HepG2 (cell line): ENCODE data around the gene SLC7A8. TPM values are rescaled to one million over a fixed set of nuclear protein-coding genes. Genes with fewer than 3 reads are reported as not detected.

ENCODE experiments used
- CEBPB ChIP-seq: IDR thresholded peaks from 2 replicates; pipeline ENCODE4 v1.6.1; 2011; ENCODE audit warnings: low read depth, low read length, improper control_type of control experiment, borderline replicate concordance
- CEBPZ ChIP-seq: IDR thresholded peaks from 2 replicates; pipeline ENCODE4 v1.6.1; 2012; ENCODE audit warnings: low read length, improper control_type of control experiment
- CHD4 ChIP-seq: fragments of 200-600 bp; sonication (generic); IDR thresholded peaks from 2 replicates; pipeline ENCODE4 v1.7.0; 2017; ENCODE audit warnings: mild to moderate bottlenecking, low read length, borderline replicate concordance
- TFDP2 ChIP-seq: sonication (generic); formaldehyde crosslinking; IDR thresholded peaks from 2 replicates; pipeline ENCODE4 v1.4.0; 2020; ENCODE audit warnings: missing genetic modification reagents
- ZMYM3 ChIP-seq: sonication (generic); formaldehyde crosslinking; IDR thresholded peaks from 2 replicates; pipeline ENCODE4 v1.5.1; 2020; ENCODE audit warnings: mild to moderate bottlenecking, missing genetic modification reagents
- ZNF720 ChIP-seq: sonication (generic); formaldehyde crosslinking; IDR thresholded peaks from 2 replicates; pipeline ENCODE4 v1.4.0; 2020; ENCODE audit warnings: missing genetic modification reagents
- polyA plus RNA-seq, 8 experiments: library from polyadenylated mRNA; depleted of rRNA in 3 of 8; stranded (reverse) in 7 of 8; unstranded in 1 of 8; fragments of >200 nt; fragmentation: Illumina TruSeq in 4 of 8; extraction: Trizol in 4 of 8; gene quantifications; 2 replicates each; pipeline versions ENCODE4 v1.2.1 to v1.2.3, GENCODE V29; 2011 to 2016; ENCODE audit warnings: low read depth in 4 of 8, missing spikeins in 1 of 8, mixed read lengths in 1 of 8; ENCODE audit not compliant: insufficient read depth in 1 of 8
- total RNA-seq, 5 experiments: library from RNA; depleted of rRNA; stranded (reverse); fragments of >200 nt; fragmentation: Illumina TruSeq; extraction: Trizol; gene quantifications; 2 replicates each; pipeline ENCODE4 v1.2.3, GENCODE V29; 2016; ENCODE audit warnings: low read depth in 1 of 5
- TF ChIP-seq, protein P1 (sequence below): sonication (generic); formaldehyde crosslinking; IDR thresholded peaks from 2 replicates; pipeline ENCODE4 v1.8.0; 2022; ENCODE audit warnings: mild to moderate bottlenecking, missing genetic modification reagents

SLC7A8 gene
- total and polyA plus RNA-seq, 2 of the 13 experiments (the other 11 are each of a cell fraction or from before 2014, with no cell fraction given): 0.25 TPM; not detected in 1

GRCh38 chr14:23130871-23131270, 52.6 kb downstream of the SLC7A8 start (continued):
- no peak for TF ChIP-seq TFDP2 (CRISPR knock-in tag)
- no peak for TF ChIP-seq CEBPB
- TF ChIP-seq ZNF720 (CRISPR knock-in tag): no peak
- no peak for TF ChIP-seq CHD4
- TF ChIP-seq CEBPZ: no peak
- no peak for TF ChIP-seq ZMYM3 (CRISPR knock-in tag)
- TF ChIP-seq, protein P1, sequence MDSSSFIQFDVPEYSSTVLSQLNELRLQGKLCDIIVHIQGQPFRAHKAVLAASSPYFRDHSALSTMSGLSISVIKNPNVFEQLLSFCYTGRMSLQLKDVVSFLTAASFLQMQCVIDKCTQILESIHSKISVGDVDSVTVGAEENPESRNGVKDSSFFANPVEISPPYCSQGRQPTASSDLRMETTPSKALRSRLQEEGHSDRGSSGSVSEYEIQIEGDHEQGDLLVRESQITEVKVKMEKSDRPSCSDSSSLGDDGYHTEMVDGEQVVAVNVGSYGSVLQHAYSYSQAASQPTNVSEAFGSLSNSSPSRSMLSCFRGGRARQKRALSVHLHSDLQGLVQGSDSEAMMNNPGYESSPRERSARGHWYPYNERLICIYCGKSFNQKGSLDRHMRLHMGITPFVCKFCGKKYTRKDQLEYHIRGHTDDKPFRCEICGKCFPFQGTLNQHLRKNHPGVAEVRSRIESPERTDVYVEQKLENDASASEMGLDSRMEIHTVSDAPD (CRISPR knock-in tag): no peak
